ENCODE data around the gene MAGEA10. TPM values are rescaled to one million over a fixed set of nuclear protein-coding genes. Genes with fewer than 3 reads are reported as not detected.
A peak's percentile ranks its signal among the peaks of the same experiment; 100 is the strongest.

MAGEA10 gene
- total and polyA plus RNA-seq, 9 of the 15 experiments (the other 6 are each of a cell fraction or from before 2014, with no cell fraction given), result 0.06 to 0.45 (median 0.15) TPM; not detected in 4

- TF ChIP-seq MLLT1 (IDR thresholded peaks at IDR 0.05) (no peak), RUNX1 (IDR thresholded peaks at IDR 0.05; ENCODE audit: low read depth) (no peak), HDGF (IDR thresholded peaks at IDR 0.05) (no peak), ZNF133 (CRISPR knock-in tag; IDR thresholded peaks at IDR 0.05) (no peak)
These were observed 34.5 kb downstream of the MAGEA10 start (continued) for GRCh38 chrX:152103866-152104265.

- Histone ChIP-seq H3K36me3 (ENCODE audit: control insufficient read depth, insufficient read depth, low read length) (no peaks in the 10 kb centered on the region), H3K27me3 (ENCODE audit: control insufficient read depth in 2 of 2, insufficient read depth in 2 of 2, low read length in 2 of 2) (no peaks in the 10 kb centered on the region), H4K20me1 (replicated peaks; ENCODE audit: control insufficient read depth, insufficient read depth, low read length) (no peaks in the 10 kb centered on the region), H3K9ac (ENCODE audit: insufficient read depth in 1 of 2, low read depth in 2 of 2, low read length in 2 of 2) (no peak overlapping the region), H3K9me3 (replicated peaks; ENCODE audit: control insufficient read depth, insufficient read depth, low read depth, low read length) (no peaks in the 10 kb centered on the region), H3K9me1 (ENCODE audit: control insufficient read depth, insufficient read depth, low read length) (no peaks in the 10 kb centered on the region), H3K4me2 (ENCODE audit: insufficient read depth, low read length) (no peak overlapping the region), H3K4me3 (no peak overlapping the region), H2AFZ (ENCODE audit: low read depth, low read length) (peak overlapping the region; percentile 60), H3K27ac (ENCODE audit: extremely low read depth, low read depth, low read length) (peak overlapping the region; percentile 64; the same call in 1 of the 3 replicates), H3K79me2 (ENCODE audit: control insufficient read depth, insufficient read depth, low read length) (no peaks in the 10 kb centered on the region), H3K4me1 (replicated peaks in 1 of 2; ENCODE audit: control insufficient read depth in 2 of 2, insufficient read depth in 2 of 2, low read length in 2 of 2) (peaks cover 0 to 10% of the 10 kb centered on the region in 2 experiments; a peak in 2 of 5 replicates)
- WGBS (ENCODE audit: insufficient coverage, low coverage, missing lambda C conversion rate), result 32% methylated on average over 5 of the region's 6 CpGs
- peak; percentile 56 for ATAC-seq
- intact Hi-C loops (cut with micrococcal nuclease), result no loop called here
- in situ Hi-C loops (cut with MboI), result no loop called here
- ChIA-PET CTCF (ENCODE audit: low intra/inter-chr PET ratio) (no interaction called here), POLR2A (no interaction called here)
- TF ChIP-seq TRIM24 (IDR thresholded peaks at IDR 0.05) (no peak), SMARCA4 (IDR thresholded peaks at IDR 0.05) (0 out of 2 replicates have a peak, but pooled peaks have one; percentile 21), FOSL1 (tag; conservative IDR thresholded peaks at IDR 0.05) (peak; percentile 65), SMARCE1 (IDR thresholded peaks at IDR 0.05) (0 out of 2 replicates have a peak, but pooled peaks have one; percentile 19), FOXJ3 (CRISPR knock-in tag; IDR thresholded peaks at IDR 0.05) (no peak), ATF3 (IDR thresholded peaks at IDR 0.05) (peak; percentile 37; the same call in 1 of the 2 replicates), ATF3 (CRISPR knock-in tag; conservative IDR thresholded peaks at IDR 0.05) (no peak), JUND (IDR thresholded peaks at IDR 0.05; ENCODE audit: borderline replicate concordance, low read depth, low read length) (peak; percentile 58), JUND (tag; IDR thresholded peaks at IDR 0.05; ENCODE audit: borderline replicate concordance, low read depth, low read length) (peak; percentile 29; the same call in 1 of the 3 replicates), ZNF134 (CRISPR knock-in tag; conservative IDR thresholded peaks at IDR 0.05) (no peak)
- DNase-seq (ENCODE audit: extremely low read depth in 1 of 4, low spot score in 3 of 4), result peak in 2 of 4 experiments; percentile 10 to 19
- BruUV-seq (replicated peaks), result no TSS peak
- FAIRE-seq, result peak; percentile 65
These were observed 52.2 kb downstream of the MAGEA10 start for GRCh38 chrX:152086141-152086540.
